ENCODE results near the gene EPS8L3. TPM values are rescaled to one million over a fixed set of nuclear protein-coding genes. Genes with fewer than 3 reads are reported as not detected.

EPS8L3 gene
- total and polyA plus RNA-seq, 2 of the 8 experiments (the other 6 are each of a cell fraction or from before 2014, with no cell fraction given): not detected

DNA sequence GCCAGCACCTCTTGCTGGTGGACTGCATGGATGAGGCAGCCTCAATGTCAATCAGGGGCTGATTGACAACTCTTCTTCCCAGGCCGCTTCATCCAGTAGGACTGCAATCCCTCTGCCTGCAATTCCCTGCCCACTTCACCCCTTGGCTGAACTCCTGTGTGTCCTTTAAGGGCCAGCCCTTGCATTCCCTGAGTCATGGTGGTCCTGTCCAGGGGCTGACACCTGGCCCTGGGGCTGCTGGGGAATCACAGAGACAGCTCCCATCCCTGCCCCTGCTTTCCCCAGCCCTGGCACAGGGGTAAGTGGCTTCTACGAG is 4.6 kb upstream of the EPS8L3 start (continued):
- TF ChIP-seq POU5F1 (IDR thresholded peaks at IDR 0.05; ENCODE audit: low read depth, low read length): no peak
- TF ChIP-seq CHD1 (IDR thresholded peaks at IDR 0.05; ENCODE audit: low read depth, low read length): no peak
- no peak for TF ChIP-seq SUZ12 (IDR thresholded peaks at IDR 0.05; ENCODE audit: low read length)
- no peak for TF ChIP-seq PHF8 (conservative IDR thresholded peaks at IDR 0.05; ENCODE audit: low read depth, low read length)
- TF ChIP-seq SAP30 (IDR thresholded peaks at IDR 0.05; ENCODE audit: insufficient read depth, insufficient replicate concordance, low read length): no peak
- TF ChIP-seq EGR1 (IDR thresholded peaks at IDR 0.05; ENCODE audit: borderline replicate concordance, low read depth, low read length): no peak
- TF ChIP-seq SP4 (IDR thresholded peaks at IDR 0.05; ENCODE audit: low read length): no peak
- TF ChIP-seq RBBP5 (IDR thresholded peaks at IDR 0.05; ENCODE audit: borderline replicate concordance, low read depth, low read length): no peak
- TF ChIP-seq TCF12 (IDR thresholded peaks at IDR 0.05; ENCODE audit: low read depth, low read length): no peak

Measured in H1 (cell line).